ENCODE results near the gene EXOC3L2.

DNA sequence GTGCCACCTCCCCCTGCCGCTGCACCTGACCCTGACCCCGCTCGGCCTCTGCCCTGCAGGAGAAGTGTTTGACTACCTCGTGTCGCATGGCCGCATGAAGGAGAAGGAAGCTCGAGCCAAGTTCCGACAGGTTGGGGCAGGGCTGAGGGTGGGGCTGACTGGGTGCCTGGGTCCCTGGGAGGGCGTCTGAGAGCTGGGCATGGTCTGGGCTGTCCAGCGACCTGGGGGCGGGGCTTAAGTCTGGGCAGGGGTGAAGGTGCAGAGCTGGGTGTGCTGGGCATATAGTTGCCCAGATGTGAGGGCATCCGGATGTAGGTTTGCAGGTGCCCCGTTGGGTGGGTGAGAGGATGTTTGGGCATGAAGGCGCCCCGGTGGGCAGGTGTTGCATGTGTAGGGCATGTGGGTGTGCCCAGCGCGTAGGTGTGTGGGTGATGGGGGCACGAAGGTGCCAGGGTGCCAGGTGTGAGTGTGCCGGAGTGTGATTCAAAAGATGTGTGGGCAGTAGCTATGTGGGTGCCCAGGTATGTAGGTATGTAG, 19.6 kb upstream of the EXOC3L2 start:
- TF ChIP-seq, protein P1, sequence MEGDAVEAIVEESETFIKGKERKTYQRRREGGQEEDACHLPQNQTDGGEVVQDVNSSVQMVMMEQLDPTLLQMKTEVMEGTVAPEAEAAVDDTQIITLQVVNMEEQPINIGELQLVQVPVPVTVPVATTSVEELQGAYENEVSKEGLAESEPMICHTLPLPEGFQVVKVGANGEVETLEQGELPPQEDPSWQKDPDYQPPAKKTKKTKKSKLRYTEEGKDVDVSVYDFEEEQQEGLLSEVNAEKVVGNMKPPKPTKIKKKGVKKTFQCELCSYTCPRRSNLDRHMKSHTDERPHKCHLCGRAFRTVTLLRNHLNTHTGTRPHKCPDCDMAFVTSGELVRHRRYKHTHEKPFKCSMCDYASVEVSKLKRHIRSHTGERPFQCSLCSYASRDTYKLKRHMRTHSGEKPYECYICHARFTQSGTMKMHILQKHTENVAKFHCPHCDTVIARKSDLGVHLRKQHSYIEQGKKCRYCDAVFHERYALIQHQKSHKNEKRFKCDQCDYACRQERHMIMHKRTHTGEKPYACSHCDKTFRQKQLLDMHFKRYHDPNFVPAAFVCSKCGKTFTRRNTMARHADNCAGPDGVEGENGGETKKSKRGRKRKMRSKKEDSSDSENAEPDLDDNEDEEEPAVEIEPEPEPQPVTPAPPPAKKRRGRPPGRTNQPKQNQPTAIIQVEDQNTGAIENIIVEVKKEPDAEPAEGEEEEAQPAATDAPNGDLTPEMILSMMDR (IDR thresholded peaks at IDR 0.05), result no peak
- no peak for TF ChIP-seq ZFX (IDR thresholded peaks at IDR 0.05; ENCODE audit: borderline replicate concordance)

All from 22Rv1 (cell line).